Prostate gland (tissue), 1 donor: ENCODE measurements around the gene ZNF280B.

ENCODE experiments used
- POLR2A ChIP-seq: fragments of 450-650 bp; IDR thresholded peaks from one replicate; pipeline ENCODE4 v1.6.1; 2016; ENCODE audit warnings: antibody characterized with exemption, mild to moderate bottlenecking
- POLR2AphosphoS5 ChIP-seq: sonication (generic); formaldehyde crosslinking; IDR thresholded peaks from one replicate; pipeline ENCODE4 v1.6.1; 2017; ENCODE audit warnings: antibody characterized with exemption

DNA sequence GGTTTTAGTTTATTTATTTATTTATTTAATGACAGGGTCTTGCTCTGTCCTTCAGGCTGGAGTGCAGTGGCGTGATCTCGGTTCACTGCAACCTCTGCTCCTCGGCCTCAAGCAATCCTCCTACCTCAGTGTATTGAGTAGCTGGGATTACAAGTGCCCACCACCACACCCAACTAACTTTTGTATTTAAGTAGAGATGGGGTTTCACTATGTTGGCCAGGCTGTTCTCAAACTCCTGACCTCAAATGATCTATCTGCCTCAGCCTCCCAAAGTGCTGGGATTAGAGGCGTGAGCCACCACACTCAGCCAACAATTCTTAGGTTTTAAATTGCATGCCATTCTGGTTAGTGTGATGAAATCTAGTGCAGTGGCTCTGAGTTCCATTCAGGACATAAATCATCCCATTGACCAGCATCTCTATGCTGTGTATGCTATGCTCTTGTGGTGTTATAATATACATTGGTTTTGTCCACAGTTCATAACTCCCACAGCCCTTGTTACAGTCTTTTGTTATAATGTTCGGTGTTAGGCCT lies 28.5 kb downstream of the ZNF280B start:
- TF ChIP-seq POLR2A (no peak), POLR2AphosphoS5 (no peak)
